Ovary (tissue), 3 donors: ENCODE data around the gene DNAJB2.

Experiments used
- CTCF ChIP-seq, 3 donors: fragments of 450-650 bp in 2 of 3; fragments of 200-600 bp in 1 of 3; IDR thresholded peaks; one replicate each; pipeline versions ENCODE4 v1.5.1 to v1.8.0; 2016 to 2022; ENCODE audit warnings: antibody characterized with exemption in 3 of 3, mild to moderate bottlenecking in 1 of 3
- EP300 ChIP-seq: sonication (generic); formaldehyde crosslinking; IDR thresholded peaks from one replicate; pipeline ENCODE4 v1.6.1; 2017; ENCODE audit warnings: antibody characterized with exemption
- POLR2A ChIP-seq: fragments of 450-650 bp; IDR thresholded peaks from one replicate; pipeline ENCODE4 v1.6.1; 2017; ENCODE audit warnings: antibody characterized with exemption, mild to moderate bottlenecking, moderate library complexity
- donor health status: DM: no; HTN: no; CAD: no.

- no peak for TF ChIP-seq EP300
- TF ChIP-seq POLR2A = no peak
- no peak for TF ChIP-seq CTCF (IDR thresholded peaks at IDR 0.05)
These were observed 26.6 kb upstream of the DNAJB2 start for GRCh38 chr2:219252570-219252899.
